A549 treated with RU486 at 1 μM for 4 hours (cell line): Measurements from ENCODE around the gene FGFR4. TPM values are rescaled to one million over a fixed set of nuclear protein-coding genes. Genes with fewer than 3 reads are reported as not detected.

Experiments
- total RNA-seq: library from RNA; stranded (reverse); fragments of 200-300 nt; extraction: Qiagen RNA extraction; gene quantifications from 5 replicates; pipeline ENCODE4 v1.2.3, GENCODE V29; 2022; ENCODE audit warnings: low read depth

The FGFR4 gene
- total RNA-seq = 15.9 to 24.1 TPM (median 23.2 TPM) in 5 replicates

DNA sequence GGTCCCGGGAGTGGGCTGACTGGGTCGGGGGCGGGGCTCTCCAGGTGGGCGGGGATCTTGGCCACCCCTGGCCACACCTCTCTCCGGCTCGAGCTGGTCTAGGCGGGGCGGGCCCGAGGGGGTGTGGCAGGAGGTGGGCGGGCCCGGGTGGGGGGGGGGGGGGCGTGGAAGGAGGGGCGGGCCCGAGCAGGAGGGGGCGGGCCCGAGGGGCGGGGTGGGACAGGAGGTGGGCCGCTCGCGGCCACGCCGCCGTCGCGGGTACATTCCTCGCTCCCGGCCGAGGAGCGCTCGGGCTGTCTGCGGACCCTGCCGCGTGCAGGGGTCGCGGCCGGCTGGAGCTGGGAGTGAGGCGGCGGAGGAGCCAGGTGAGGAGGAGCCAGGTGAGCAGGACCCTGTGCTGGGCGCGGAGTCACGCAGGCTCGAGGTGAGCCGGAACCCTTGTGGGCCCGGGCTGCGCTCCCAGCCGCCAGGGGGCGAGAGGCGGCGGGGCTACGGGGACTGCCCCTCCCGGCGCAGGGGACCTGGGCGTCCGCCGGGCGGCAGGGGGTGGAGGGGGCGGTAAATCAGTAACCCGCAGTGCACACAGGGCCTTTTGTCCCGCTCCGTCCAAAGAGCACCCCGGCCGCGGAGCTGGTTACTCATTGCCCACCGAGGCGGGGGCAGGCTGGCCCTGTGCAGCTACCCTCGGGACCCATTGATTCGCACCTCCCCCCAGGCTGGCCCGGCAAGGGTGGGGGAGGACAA, at the start of gene FGFR4:
Gene FGFR4 (plus strand): TSS at position 262 of the 744 bp plus-strand sequence. CDS start 2,688 bp downstream, outside the sequence.

DNA sequence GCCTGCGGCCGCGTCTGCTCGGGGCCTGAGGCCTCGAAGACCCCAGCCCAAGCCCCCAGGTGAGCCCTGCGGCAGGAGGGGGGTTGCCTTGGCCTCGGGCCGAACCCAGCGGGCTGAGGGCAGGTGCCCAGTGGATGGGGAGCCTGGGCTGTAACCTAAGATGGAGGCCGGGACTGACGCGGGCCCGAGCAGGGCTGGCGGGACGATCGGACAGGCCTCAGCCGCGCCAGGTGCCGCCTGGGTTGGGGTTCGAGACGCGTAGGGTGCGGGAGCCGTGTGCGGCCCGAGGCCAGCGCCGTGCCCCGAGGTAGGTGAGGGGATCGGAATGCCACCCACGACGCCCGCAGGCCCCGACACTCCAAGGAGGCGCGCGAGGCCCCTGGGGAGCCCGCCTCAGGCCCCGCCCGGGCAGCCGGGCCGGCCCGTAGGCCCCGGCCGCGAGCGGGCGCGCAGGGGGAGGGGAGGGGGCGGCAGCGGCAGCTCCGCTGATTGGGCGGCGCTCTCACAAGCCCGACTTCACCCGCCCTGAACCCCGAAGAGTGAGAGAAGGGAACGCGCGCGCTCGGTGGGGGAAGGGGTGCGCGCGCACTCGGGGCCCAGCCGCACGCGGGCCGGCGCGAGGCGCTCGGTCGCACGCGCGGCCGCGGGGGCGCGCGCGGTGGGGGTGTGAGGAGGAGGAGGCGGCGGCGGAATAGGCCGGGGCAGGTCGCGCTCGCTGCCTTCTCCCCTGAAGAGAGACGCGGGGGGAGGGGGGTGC, 46.6 kb downstream of the FGFR4 start, which contains the start of gene NSD1:
Gene NSD1 (plus strand): TSS at position 678 of the 757 bp plus-strand sequence. CDS start 1,331 bp downstream, outside the sequence.

Other genes with a start within 250 kb of the FGFR4 start
- gene HK3, start 187.6 kb upstream of the FGFR4 start, total RNA-seq = not detected in 5 replicates
- gene UIMC1, start 80.1 kb upstream of the FGFR4 start, total RNA-seq = 42.3 to 48.4 TPM (median 43.8 TPM) in 5 replicates
- gene ZNF346, start 64.2 kb upstream of the FGFR4 start, total RNA-seq = 9.2 to 11.1 TPM (median 10.2 TPM) in 5 replicates
- gene NSD1, start 46.9 kb downstream of the FGFR4 start, total RNA-seq = 14.7 to 21.8 TPM (median 20.4 TPM) in 5 replicates
- 22.2 to 29.2 TPM (median 27.3 TPM) in 5 replicates for gene RAB24, start 216.8 kb downstream of the FGFR4 start, total RNA-seq
- 285 to 406 TPM (median 364 TPM) in 5 replicates for gene PRELID1, start 216.9 kb downstream of the FGFR4 start, total RNA-seq
- 12.9 to 22.2 TPM (median 17.1 TPM) in 5 replicates for gene MXD3, start 225.0 kb downstream of the FGFR4 start, total RNA-seq